ENCODE data around the gene PEX1.

GRCh38 chr7:92569137-92569536, 40.8 kb upstream of the PEX1 start:
- TF ChIP-seq REST (IDR thresholded peaks at IDR 0.05; ENCODE audit: borderline replicate concordance) (no peak), REST (CRISPR knock-in tag; IDR thresholded peaks at IDR 0.05; ENCODE audit: low read depth) (no peak), ZBTB11 (CRISPR knock-in tag; IDR thresholded peaks at IDR 0.05) (no peak)

Measured in K562 (cell line).